ENCODE results near the gene KIF13A.
"Not testable (repeated sequence)": the region's sequence is repeated elsewhere in the genome, so short reads cannot be mapped to it uniquely, and the experiment has no call there.

Gene KIF13A

DNA sequence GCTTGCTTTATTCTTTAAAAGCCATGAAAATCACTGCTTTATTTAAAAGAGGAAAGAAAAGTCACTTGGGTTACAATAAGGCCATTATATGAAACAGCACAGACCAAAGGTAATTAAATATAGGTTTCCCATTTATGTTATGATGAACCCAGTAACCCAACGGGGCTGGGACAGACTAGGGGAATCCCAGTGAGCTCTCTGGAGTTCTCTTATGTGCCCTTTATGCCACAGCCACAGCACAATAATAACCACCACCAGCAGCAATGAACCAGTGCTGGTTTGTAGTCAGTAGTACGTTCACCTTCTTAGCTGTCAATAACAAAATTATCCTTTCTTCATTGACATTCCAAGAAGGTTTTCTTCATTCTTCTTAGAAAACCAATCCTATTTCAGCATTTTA, 87.4 kb downstream of the KIF13A start:
- DNase-seq (ENCODE audit: low read depth in 2 of 2), result no peak

- DNase-seq (ENCODE audit: low read depth in 2 of 2), result no peak
These were observed 87.9 kb downstream of the KIF13A start for GRCh38 chr6:17899491-17899890.

DNA sequence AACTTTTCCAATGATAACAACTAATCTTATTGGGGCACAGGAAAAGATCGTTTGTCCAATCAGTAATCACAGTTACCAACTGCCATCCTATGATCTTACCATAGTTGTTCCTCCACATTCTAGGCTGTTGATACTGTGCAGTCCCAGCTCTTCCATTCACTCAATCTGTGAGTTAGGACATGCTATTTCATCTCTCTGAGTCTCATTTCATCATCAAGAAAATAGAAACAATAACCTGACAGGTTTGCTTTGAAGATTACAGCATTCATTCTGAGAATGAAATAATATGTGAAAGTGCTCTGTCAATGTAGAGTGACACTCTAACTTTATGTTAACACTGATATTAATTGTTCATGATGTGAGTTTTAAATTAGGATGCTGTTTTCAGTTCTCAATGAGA, 89.8 kb downstream of the KIF13A start:
- no peak for DNase-seq (ENCODE audit: low read depth in 2 of 2)

- DNase-seq (ENCODE audit: low read depth in 2 of 2), result no peak
These were observed 92.5 kb downstream of the KIF13A start for GRCh38 chr6:17894905-17895304.

DNA sequence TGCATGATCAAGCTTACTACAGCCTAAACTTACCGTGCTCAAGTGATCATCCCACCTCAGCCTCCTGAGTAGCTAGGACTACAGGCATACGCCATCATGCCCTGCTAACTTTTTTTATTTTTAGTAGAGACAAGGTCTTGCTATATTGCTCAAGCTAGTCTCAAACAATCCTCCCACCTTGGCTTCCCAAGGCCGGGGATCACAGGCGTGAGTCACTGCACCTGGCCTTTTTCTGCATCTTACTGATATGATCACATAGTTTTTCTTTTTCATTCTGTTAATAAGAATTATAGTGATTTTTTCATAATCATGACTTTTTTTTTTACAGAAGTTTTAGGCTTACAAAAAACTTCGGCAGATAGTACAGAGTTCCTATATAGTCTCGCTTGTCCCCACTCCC, 93.2 kb downstream of the KIF13A start:
- DNase-seq (ENCODE audit: low read depth in 2 of 2), result no peak

GRCh38 chr6:17892097-17892686, 95.2 kb downstream of the KIF13A start:
- no peak for DNase-seq (ENCODE audit: low read depth in 2 of 2)

- no peak for DNase-seq (ENCODE audit: low read depth in 2 of 2)
These were observed 97.1 kb downstream of the KIF13A start for GRCh38 chr6:17890309-17890708.

- not testable (repeated sequence) for DNase-seq (ENCODE audit: low read depth in 2 of 2)
These were observed 97.7 kb downstream of the KIF13A start for GRCh38 chr6:17889777-17890176.

DNA sequence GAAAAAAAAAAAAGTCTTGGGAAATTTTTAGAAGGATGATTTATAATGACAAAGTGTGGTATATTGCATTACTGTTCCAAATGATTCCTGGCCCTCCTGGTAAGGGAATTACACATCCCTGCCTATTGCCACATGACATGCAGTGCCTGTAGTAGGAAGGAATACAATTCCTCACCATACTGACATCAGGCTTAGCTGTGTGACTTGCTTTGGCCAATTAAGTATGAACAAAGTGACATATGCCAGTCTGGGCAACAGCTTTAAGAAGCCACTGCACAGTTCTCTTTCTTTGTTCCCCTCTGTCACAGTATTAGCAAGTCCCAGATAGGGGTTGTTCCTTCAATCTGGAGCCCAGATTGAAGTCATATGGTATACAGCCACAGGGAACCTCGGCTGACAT, 100.5 kb downstream of the KIF13A start:
- no peak for DNase-seq (ENCODE audit: low read depth in 2 of 2)

- no peak for DNase-seq (ENCODE audit: low read depth in 2 of 2)
These were observed 101.4 kb downstream of the KIF13A start for GRCh38 chr6:17885889-17886576.

DNA sequence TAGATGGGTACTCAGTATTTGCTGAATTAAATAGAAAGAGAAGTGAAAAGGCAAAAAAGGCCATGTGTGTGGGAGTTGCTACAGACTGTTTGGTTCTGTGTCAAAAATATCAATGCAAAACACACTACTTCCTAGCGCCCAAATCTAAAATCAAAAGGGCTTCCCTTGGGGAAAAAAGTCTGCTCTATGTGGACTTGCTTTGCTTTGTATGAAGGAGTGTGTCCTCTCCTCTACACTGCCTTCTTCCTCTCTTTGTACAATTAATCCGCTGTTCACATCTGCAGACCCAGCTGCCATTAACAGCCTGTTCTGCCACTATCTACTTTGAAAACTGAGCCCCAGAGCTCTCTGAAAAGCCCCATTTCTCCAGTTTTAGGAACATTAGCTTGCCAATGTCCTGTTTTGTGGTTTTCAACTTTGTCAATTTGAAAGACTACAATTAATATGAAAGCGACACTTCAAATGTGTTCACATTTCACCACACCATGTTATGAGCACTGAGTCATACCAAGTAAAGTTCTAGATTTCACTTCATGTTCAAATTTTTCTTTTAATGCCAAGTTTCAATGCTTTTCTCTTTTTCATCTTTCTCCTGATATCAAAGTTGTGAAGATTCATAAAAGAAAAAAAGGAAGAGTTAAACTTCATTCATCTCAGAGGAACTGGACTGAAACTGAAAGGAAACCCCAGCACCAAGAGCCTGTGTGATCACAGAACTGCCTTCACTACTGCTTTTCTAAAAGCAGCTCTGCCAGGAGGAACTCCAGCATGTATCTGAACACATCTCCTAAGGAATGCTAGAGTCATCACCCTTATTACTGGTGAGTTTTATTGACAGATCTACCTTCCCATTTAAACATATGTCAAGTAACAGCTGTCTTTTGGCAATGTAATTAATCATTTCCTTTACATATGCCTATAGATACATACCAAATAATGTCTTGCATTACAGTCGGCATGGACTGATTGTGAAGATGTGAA, 102.6 kb downstream of the KIF13A start:
- DNase-seq (ENCODE audit: low read depth in 2 of 2), result no peak

- DNase-seq (ENCODE audit: low read depth in 2 of 2), result no peak
These were observed 103.6 kb downstream of the KIF13A start for GRCh38 chr6:17883665-17884497.

DNA sequence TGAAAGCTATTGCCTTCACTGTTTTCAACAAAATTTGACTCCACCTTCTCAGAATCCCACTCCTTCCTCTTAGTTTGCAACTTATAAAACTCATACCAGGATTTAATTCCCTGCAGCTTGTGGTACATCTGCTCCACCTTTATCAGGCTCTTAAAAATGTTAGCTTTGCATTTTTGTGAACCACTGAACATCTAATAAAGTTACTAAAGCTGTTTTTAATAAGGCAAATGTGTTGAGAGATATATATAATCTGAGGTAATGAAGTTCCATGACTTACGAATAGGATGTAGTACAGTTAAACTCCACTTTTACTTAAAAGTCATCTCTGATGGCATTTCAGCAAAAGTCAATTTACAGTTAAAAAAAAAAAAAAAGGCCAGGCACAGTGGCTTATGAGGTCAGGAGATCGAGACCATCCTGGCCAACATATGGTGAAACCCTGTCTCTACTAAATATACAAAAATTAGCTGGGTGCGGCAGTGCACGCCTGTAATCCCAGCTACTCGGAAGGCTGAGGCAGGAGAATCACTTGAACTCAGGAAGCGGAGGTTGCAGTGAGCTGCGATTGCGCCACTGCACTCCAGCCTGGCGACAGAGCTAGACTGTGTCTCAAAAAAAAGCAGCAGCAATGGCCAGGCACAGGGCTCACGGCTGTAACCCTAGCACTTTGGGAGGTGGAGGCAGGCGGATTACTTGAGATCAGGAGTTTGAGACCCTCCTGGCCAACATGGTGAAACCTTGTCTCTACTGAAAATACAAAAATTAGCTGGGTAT, 106.2 kb downstream of the KIF13A start:
- DNase-seq (ENCODE audit: low read depth in 2 of 2), result no peak

GRCh38 chr6:17879184-17879583, 108.3 kb downstream of the KIF13A start:
- DNase-seq (ENCODE audit: low read depth in 2 of 2), result no peak

DNA sequence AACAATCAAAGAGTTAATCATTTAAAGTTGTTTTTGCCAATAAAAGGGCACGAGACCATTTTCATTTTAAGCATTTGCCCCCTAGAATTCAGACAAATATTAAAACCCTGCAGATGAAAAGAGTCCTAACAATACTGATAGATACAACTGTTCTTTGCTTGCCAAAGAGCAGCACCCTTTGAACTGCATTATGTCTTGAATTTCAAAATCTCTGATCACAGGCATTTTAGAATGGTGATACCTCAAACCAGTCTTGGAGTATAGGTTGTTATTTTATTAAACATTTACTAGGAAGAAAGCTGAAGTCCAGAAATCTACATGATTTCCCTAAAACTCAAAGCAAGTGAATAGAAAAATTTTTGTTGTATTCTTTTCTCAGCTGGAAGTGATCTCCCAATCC, 108.7 kb downstream of the KIF13A start:
- no peak for DNase-seq (ENCODE audit: low read depth in 2 of 2)

DNA sequence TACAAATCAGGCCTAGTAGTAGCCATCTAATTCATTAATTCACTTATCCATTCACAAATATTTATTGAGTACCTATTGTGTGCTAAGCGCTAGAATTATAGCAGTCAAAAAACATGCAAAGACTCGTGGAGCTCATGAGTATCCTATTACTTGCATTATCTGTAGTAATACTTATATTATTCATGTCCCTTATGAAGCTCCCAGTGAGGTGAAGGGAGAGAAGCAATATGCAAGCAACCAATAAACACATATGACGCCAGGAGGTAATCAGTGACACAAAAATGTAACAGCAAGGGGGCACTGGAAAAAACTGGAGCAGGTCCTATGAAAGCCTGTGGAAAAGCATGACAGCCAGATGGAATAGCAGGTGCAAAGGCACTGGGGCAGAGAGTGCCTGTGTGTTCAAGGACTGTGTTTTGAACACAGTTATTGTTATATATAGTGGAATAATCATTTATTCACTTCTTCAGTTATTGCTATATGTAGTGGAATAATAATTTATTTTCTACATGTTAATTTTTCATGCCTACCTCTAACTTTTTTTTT, 109.5 kb downstream of the KIF13A start:
- no peak for DNase-seq (ENCODE audit: low read depth in 2 of 2)

GRCh38 chr6:17877196-17877894, 110.1 kb downstream of the KIF13A start:
- DNase-seq (ENCODE audit: low read depth in 2 of 2), result no peak

GRCh38 chr6:17874753-17875152, 112.7 kb downstream of the KIF13A start:
- no peak for DNase-seq (ENCODE audit: low read depth in 2 of 2)

- no peak for DNase-seq (ENCODE audit: low read depth in 2 of 2)
These were observed 114.5 kb downstream of the KIF13A start for GRCh38 chr6:17872908-17873307.

DNA sequence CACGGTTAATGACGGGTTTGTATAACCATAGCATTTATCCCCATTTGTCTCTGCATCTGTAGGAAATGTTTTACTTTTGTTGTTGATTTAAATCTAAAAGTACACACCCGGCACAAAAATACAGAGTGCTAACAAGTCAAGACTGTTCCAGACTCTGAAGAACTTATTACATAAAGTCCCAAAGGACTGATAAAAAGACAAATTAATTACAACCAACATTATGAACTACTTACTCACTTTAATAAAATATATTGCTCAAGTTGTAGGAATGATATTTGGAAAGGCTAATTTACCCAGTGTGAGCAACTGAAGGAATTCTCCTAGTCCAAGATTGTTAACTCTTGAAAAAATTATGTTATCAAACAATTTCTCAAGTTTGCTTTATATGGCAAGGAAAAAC, 115.6 kb downstream of the KIF13A start:
- no peak for DNase-seq (ENCODE audit: low read depth in 2 of 2)
